Measurements from ENCODE around the gene TMBIM4. TPM values are rescaled to one million over a fixed set of nuclear protein-coding genes. Genes with fewer than 3 reads are reported as not detected.

The TMBIM4 gene
- polyA plus RNA-seq, 2 of the 4 experiments (the other 2 are of a cell fraction), result 55.9 to 87.4 TPM

DNA sequence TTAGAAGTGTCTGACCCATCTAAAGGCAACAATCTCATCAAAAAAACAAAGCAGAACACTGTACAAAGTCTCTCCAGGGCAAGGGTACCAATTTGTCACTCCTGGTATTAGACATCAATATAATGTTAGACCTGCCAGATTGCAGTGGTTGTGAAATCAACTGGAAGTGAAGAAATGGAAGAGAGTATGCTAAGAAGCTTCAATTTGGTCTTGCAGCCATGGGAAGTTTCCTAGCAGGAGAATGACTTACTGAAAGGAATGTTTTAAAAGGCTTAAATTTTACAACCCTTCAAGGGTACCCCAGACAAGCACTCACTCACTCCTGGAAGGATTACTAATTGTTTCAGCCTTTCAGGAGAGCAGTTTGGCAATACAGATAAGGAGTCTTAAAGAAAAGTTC lies 58.2 kb downstream of the TMBIM4 start:
- ATAC-seq (no peak), DNase-seq (ENCODE audit: low read depth in 1 of 2, low spot score in 1 of 2) (no peak), FAIRE-seq (no peak)
- ChIA-PET POLR2A (no interaction called here), CTCF (no interaction called here)
- TF ChIP-seq HOXB13 (CRISPR knock-in tag; IDR thresholded peaks at IDR 0.05; ENCODE audit: low read depth) (no peak), EHMT2 (IDR thresholded peaks at IDR 0.05; ENCODE audit: low read depth) (no peak), POLR2A (IDR thresholded peaks at IDR 0.05; ENCODE audit: low read length) (no peak), SREBF2 (IDR thresholded peaks at IDR 0.05) (no peak), PHF8 (IDR thresholded peaks at IDR 0.05; ENCODE audit: borderline replicate concordance, low read depth) (no peak), JUNB (IDR thresholded peaks at IDR 0.05) (no peak), KDM5A (IDR thresholded peaks at IDR 0.05) (no peak), HOXB5 (CRISPR knock-in tag; IDR thresholded peaks at IDR 0.05) (no peak), EHF (CRISPR knock-in tag; IDR thresholded peaks at IDR 0.05) (no peak), CHD2 (IDR thresholded peaks at IDR 0.05; ENCODE audit: low read length, partially characterized antibody) (no peak), NFE2L2 (conservative IDR thresholded peaks at IDR 0.05; ENCODE audit: low read length) (no peak), KDM1A (IDR thresholded peaks at IDR 0.05; ENCODE audit: low read depth) (no peak), MAFK (IDR thresholded peaks at IDR 0.05; ENCODE audit: partially characterized antibody) (no peak), FOSB (CRISPR knock-in tag; IDR thresholded peaks at IDR 0.05) (no peak)
- TF ChIP-seq, protein P1, sequence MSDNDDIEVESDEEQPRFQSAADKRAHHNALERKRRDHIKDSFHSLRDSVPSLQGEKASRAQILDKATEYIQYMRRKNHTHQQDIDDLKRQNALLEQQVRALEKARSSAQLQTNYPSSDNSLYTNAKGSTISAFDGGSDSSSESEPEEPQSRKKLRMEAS (IDR thresholded peaks at IDR 0.05), result no peak
- TF ChIP-seq, protein P2, sequence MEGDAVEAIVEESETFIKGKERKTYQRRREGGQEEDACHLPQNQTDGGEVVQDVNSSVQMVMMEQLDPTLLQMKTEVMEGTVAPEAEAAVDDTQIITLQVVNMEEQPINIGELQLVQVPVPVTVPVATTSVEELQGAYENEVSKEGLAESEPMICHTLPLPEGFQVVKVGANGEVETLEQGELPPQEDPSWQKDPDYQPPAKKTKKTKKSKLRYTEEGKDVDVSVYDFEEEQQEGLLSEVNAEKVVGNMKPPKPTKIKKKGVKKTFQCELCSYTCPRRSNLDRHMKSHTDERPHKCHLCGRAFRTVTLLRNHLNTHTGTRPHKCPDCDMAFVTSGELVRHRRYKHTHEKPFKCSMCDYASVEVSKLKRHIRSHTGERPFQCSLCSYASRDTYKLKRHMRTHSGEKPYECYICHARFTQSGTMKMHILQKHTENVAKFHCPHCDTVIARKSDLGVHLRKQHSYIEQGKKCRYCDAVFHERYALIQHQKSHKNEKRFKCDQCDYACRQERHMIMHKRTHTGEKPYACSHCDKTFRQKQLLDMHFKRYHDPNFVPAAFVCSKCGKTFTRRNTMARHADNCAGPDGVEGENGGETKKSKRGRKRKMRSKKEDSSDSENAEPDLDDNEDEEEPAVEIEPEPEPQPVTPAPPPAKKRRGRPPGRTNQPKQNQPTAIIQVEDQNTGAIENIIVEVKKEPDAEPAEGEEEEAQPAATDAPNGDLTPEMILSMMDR (IDR thresholded peaks at IDR 0.05), result no peak
- TF ChIP-seq, protein P3, sequence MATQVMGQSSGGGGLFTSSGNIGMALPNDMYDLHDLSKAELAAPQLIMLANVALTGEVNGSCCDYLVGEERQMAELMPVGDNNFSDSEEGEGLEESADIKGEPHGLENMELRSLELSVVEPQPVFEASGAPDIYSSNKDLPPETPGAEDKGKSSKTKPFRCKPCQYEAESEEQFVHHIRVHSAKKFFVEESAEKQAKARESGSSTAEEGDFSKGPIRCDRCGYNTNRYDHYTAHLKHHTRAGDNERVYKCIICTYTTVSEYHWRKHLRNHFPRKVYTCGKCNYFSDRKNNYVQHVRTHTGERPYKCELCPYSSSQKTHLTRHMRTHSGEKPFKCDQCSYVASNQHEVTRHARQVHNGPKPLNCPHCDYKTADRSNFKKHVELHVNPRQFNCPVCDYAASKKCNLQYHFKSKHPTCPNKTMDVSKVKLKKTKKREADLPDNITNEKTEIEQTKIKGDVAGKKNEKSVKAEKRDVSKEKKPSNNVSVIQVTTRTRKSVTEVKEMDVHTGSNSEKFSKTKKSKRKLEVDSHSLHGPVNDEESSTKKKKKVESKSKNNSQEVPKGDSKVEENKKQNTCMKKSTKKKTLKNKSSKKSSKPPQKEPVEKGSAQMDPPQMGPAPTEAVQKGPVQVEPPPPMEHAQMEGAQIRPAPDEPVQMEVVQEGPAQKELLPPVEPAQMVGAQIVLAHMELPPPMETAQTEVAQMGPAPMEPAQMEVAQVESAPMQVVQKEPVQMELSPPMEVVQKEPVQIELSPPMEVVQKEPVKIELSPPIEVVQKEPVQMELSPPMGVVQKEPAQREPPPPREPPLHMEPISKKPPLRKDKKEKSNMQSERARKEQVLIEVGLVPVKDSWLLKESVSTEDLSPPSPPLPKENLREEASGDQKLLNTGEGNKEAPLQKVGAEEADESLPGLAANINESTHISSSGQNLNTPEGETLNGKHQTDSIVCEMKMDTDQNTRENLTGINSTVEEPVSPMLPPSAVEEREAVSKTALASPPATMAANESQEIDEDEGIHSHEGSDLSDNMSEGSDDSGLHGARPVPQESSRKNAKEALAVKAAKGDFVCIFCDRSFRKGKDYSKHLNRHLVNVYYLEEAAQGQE (IDR thresholded peaks at IDR 0.05), result no peak
- TF ChIP-seq, protein P4, sequence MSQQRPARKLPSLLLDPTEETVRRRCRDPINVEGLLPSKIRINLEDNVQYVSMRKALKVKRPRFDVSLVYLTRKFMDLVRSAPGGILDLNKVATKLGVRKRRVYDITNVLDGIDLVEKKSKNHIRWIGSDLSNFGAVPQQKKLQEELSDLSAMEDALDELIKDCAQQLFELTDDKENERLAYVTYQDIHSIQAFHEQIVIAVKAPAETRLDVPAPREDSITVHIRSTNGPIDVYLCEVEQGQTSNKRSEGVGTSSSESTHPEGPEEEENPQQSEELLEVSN (IDR thresholded peaks at IDR 0.05; ENCODE audit: borderline replicate concordance, low read depth), result no peak
- TF ChIP-seq, protein P5, sequence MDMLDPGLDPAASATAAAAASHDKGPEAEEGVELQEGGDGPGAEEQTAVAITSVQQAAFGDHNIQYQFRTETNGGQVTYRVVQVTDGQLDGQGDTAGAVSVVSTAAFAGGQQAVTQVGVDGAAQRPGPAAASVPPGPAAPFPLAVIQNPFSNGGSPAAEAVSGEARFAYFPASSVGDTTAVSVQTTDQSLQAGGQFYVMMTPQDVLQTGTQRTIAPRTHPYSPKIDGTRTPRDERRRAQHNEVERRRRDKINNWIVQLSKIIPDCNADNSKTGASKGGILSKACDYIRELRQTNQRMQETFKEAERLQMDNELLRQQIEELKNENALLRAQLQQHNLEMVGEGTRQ (IDR thresholded peaks at IDR 0.05), result no peak
- TF ChIP-seq, protein P6, sequence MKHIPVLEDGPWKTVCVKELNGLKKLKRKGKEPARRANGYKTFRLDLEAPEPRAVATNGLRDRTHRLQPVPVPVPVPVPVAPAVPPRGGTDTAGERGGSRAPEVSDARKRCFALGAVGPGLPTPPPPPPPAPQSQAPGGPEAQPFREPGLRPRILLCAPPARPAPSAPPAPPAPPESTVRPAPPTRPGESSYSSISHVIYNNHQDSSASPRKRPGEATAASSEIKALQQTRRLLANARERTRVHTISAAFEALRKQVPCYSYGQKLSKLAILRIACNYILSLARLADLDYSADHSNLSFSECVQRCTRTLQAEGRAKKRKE (CRISPR knock-in tag; IDR thresholded peaks at IDR 0.05; ENCODE audit: low read depth), result no peak
- Histone ChIP-seq H3K4me1 (no peaks in the 10 kb centered on the region), H3K4me3 (no peak overlapping the region), H3K9me3 (no peaks in the 10 kb centered on the region), H3K4me2 (no peak overlapping the region), H3K27ac (no peak overlapping the region)

DNA sequence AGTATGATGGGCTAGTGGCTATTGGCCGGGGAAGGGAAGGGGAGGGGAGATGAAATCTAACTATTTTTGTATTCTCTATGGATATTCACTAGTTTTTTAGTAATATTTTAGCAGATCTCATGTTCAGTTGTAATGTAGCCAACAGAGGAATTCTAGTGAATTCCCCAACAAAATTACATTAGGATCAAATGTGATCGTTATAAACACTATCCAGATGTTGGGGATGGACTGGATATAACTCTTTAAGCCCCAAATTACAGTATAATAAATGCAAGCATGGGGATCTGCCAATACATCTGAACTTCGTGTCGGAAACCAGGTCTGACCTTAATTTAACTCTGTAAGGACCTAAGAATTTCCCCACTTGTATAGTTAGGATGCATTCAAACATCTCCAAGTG lies 60.7 kb downstream of the TMBIM4 start:
- CTCF ChIA-PET, result interaction anchor here (1.9 to 3.4 kb wide), 2 partner anchors 10 to 1218 kb away, joined by 9 to 43 read pairs; no protein-coding TSS in a partner anchor
- no peak for FAIRE-seq
- Histone ChIP-seq H3K4me2 (no peak overlapping the region), H3K27ac (no peak overlapping the region), H3K4me3 (no peak overlapping the region), H3K9me3 (no peaks in the 10 kb centered on the region), H3K4me1 (no peaks in the 10 kb centered on the region)
- TF ChIP-seq SMC3 (IDR thresholded peaks at IDR 0.05) (no peak), EP300 (IDR thresholded peaks at IDR 0.05) (no peak), NPAS2 (CRISPR knock-in tag; IDR thresholded peaks at IDR 0.05; ENCODE audit: borderline replicate concordance) (no peak), MAZ (IDR thresholded peaks at IDR 0.05; ENCODE audit: borderline replicate concordance, low read depth, low read length) (no peak), POLR2AphosphoS2 (conservative IDR thresholded peaks at IDR 0.05; ENCODE audit: low read length) (no peak)
- TF ChIP-seq, protein P7, sequence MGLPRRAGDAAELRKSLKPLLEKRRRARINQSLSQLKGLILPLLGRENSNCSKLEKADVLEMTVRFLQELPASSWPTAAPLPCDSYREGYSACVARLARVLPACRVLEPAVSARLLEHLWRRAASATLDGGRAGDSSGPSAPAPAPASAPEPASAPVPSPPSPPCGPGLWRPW (IDR thresholded peaks at IDR 0.05), result no peak
- 42% methylated on average over 4 of the region's 4 CpGs for WGBS (ENCODE audit: missing lambda C conversion rate)
- POLR2A ChIA-PET, result no interaction called here
- no peak for ATAC-seq
- DNase-seq (ENCODE audit: low read depth in 1 of 2, low spot score in 1 of 2), result no peak

Measured in A549 (cell line).